ENCODE measurements around the gene GRB14. TPM values are rescaled to one million over a fixed set of nuclear protein-coding genes. Genes with fewer than 3 reads are reported as not detected.

Gene GRB14
- polyA plus RNA-seq, 1 of the 3 experiments (the other 2 are of a cell fraction): 3.9 TPM

DNA sequence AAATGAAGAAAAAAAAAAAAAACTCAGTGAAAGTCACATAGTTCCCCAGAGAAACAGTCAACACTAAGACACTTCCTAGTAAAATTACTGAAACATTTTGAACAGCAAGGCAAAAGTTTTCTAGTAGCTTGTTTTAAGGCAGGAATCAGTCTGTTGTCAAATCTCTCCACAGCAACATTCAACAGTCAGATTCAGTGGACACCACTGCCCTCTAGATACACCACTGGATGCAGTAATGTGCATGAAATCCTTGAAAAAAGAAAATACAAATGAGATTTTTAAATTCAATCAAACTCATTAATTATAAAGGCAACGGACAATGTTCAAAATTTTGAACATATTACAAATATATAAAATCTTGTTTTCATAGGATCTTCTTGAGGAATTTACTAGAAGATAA, 46.4 kb downstream of the GRB14 start:
- Histone ChIP-seq H3K79me2 (ENCODE audit: insufficient read depth) (no peaks in the 10 kb centered on the region), H3K4me2 (no peak overlapping the region), H2AFZ (ENCODE audit: low read depth) (no peak overlapping the region), H3K9me3 (no peaks in the 10 kb centered on the region), H4K20me1 (ENCODE audit: insufficient read depth) (no peaks in the 10 kb centered on the region), H3K27ac (ENCODE audit: low read depth in 2 of 2, low read length in 1 of 2) (no peak overlapping the region), H3K4me3 (ENCODE audit: low read depth in 2 of 2, low read length in 1 of 2) (no peak overlapping the region), H3K9me2 (no peaks in the 10 kb centered on the region), H3F3A (replicated peaks; ENCODE audit: insufficient read depth) (no peaks in the 10 kb centered on the region), H3K9ac (no peak overlapping the region), H3K36me3 (replicated peaks in 1 of 2; ENCODE audit: control insufficient read depth in 1 of 2, insufficient read depth in 2 of 2, low read length in 1 of 2) (peaks cover 0 to 6% of the 10 kb centered on the region in 2 experiments), H3K4me1 (ENCODE audit: control insufficient read depth in 1 of 2, insufficient read depth in 2 of 2, low read depth in 1 of 2, low read length in 1 of 2) (no peaks in the 10 kb centered on the region), H3K27me3 (ENCODE audit: insufficient read depth) (no peaks in the 10 kb centered on the region)
- ChIA-PET POLR2A (no interaction called here), CTCF (interaction anchor here (0.6 to 6.7 kb wide), 3 partner anchors 14 to 1273 kb away, joined by 3 to 44 read pairs (median 3); no protein-coding TSS in a partner anchor)
- no peak for DNase-seq
- 88% methylated on average over 1 of the region's 1 CpG for WGBS (ENCODE audit: low lambda C conversion rate)
- TF ChIP-seq FOXM1 (IDR thresholded peaks at IDR 0.05; ENCODE audit: low read depth): no peak

DNA sequence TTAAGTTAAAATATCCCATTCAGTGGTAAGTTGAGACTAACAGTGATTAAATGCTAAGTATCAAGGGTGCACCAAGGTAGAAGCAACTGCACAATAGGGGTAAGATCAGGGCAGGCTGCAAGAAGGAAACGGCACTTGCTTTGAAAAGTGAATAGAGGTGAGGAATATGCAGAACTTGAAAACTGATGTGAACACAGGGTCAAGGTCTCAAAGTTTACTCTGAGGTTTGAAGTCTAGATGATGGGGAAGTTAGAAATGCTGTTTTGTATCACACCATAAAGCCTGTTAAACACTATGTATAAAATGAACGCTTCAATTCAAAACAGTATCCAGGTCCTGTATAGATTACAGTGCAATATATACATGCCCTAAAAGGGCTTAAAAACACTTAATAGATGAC, 50.8 kb downstream of the GRB14 start:
- Histone ChIP-seq H3K36me3 (replicated peaks in 1 of 2; ENCODE audit: control insufficient read depth in 1 of 2, insufficient read depth in 2 of 2, low read length in 1 of 2) (peaks cover 0 to 6% of the 10 kb centered on the region in 2 experiments), H4K20me1 (ENCODE audit: insufficient read depth) (no peaks in the 10 kb centered on the region), H3K9ac (no peak overlapping the region), H3K4me1 (ENCODE audit: control insufficient read depth in 1 of 2, insufficient read depth in 2 of 2, low read depth in 1 of 2, low read length in 1 of 2) (no peaks in the 10 kb centered on the region), H3K79me2 (ENCODE audit: insufficient read depth) (no peaks in the 10 kb centered on the region), H3F3A (replicated peaks; ENCODE audit: insufficient read depth) (peaks cover 5% of the 10 kb centered on the region), H3K27me3 (ENCODE audit: insufficient read depth) (no peaks in the 10 kb centered on the region), H3K9me2 (no peaks in the 10 kb centered on the region; the same call in 1 of the 2 replicates), H3K4me3 (ENCODE audit: low read depth in 2 of 2, low read length in 1 of 2) (no peak overlapping the region), H3K27ac (ENCODE audit: low read depth in 2 of 2, low read length in 1 of 2) (no peak overlapping the region), H3K4me2 (no peak overlapping the region), H2AFZ (ENCODE audit: low read depth) (no peak overlapping the region), H3K9me3 (no peaks in the 10 kb centered on the region)
- no peak for DNase-seq
- CTCF ChIA-PET: interaction anchor here (1.3 to 6.7 kb wide), 2 partner anchors 10 to 30 kb away, joined by 3 to 44 read pairs; no protein-coding TSS in a partner anchor
- TF ChIP-seq, protein P1, sequence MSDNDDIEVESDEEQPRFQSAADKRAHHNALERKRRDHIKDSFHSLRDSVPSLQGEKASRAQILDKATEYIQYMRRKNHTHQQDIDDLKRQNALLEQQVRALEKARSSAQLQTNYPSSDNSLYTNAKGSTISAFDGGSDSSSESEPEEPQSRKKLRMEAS (IDR thresholded peaks at IDR 0.05; ENCODE audit: low read depth): no peak
- TF ChIP-seq FOSL2 (IDR thresholded peaks at IDR 0.05; ENCODE audit: borderline replicate concordance, low read depth) (no peak), FOXJ3 (CRISPR knock-in tag; IDR thresholded peaks at IDR 0.05) (no peak), TCF12 (IDR thresholded peaks at IDR 0.05) (no peak), NRF1 (IDR thresholded peaks at IDR 0.05; ENCODE audit: low read depth, low read length) (no peak)
- POLR2A ChIA-PET: no interaction called here
- WGBS (ENCODE audit: low lambda C conversion rate): 96% methylated on average over 2 of the region's 2 CpGs

DNA sequence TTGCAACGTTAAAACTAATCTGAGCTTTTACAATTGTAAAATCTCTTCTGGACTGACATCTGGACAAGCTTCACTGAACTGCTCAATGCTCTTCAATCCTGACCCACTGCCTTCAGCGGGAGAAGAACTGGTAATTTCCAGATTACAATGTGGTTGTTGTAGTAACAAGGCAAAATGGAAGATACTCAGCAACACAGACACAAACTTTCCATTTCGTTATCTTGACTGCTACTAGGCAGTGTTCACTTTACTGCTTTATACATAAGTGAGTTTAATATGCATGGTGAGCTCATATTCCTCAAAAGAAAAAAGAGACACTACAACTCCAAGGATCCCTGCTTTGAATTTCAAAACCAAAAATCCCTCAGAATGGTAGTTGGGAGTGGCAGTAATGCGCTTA, 51.9 kb downstream of the GRB14 start:
- H3K4me2 ChIP-seq: no peak overlapping the region
- no peak for DNase-seq
- H4K20me1 ChIP-seq (ENCODE audit: insufficient read depth): no peaks in the 10 kb centered on the region
- H3K27ac ChIP-seq (ENCODE audit: low read depth in 2 of 2, low read length in 1 of 2): no peak overlapping the region
- no peaks in the 10 kb centered on the region for H3K9me3 ChIP-seq
- TF ChIP-seq EZH2phosphoT487 (IDR thresholded peaks at IDR 0.05; ENCODE audit: borderline replicate concordance, low read depth) (no peak), SMC3 (IDR thresholded peaks at IDR 0.05; ENCODE audit: low read depth, low read length) (no peak), RCOR1 (IDR thresholded peaks at IDR 0.05; ENCODE audit: low read length) (no peak), ELF1 (IDR thresholded peaks at IDR 0.05) (no peak), MXI1 (IDR thresholded peaks at IDR 0.05; ENCODE audit: low read depth, low read length) (no peak), RFX5 (IDR thresholded peaks at IDR 0.05; ENCODE audit: low read length) (no peak)
- TF ChIP-seq, protein P2, sequence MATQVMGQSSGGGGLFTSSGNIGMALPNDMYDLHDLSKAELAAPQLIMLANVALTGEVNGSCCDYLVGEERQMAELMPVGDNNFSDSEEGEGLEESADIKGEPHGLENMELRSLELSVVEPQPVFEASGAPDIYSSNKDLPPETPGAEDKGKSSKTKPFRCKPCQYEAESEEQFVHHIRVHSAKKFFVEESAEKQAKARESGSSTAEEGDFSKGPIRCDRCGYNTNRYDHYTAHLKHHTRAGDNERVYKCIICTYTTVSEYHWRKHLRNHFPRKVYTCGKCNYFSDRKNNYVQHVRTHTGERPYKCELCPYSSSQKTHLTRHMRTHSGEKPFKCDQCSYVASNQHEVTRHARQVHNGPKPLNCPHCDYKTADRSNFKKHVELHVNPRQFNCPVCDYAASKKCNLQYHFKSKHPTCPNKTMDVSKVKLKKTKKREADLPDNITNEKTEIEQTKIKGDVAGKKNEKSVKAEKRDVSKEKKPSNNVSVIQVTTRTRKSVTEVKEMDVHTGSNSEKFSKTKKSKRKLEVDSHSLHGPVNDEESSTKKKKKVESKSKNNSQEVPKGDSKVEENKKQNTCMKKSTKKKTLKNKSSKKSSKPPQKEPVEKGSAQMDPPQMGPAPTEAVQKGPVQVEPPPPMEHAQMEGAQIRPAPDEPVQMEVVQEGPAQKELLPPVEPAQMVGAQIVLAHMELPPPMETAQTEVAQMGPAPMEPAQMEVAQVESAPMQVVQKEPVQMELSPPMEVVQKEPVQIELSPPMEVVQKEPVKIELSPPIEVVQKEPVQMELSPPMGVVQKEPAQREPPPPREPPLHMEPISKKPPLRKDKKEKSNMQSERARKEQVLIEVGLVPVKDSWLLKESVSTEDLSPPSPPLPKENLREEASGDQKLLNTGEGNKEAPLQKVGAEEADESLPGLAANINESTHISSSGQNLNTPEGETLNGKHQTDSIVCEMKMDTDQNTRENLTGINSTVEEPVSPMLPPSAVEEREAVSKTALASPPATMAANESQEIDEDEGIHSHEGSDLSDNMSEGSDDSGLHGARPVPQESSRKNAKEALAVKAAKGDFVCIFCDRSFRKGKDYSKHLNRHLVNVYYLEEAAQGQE (IDR thresholded peaks at IDR 0.05; ENCODE audit: low read depth, low read length): no peak
- ChIA-PET POLR2A (no interaction called here), CTCF (interaction anchor here (0.7 to 1.6 kb wide), 3 partner anchors 9 to 32 kb away, joined by 3 to 13 read pairs (median 3); no protein-coding TSS in a partner anchor)
- H3F3A ChIP-seq (replicated peaks; ENCODE audit: insufficient read depth): peaks cover 5% of the 10 kb centered on the region
- H3K27me3 ChIP-seq (ENCODE audit: insufficient read depth): no peaks in the 10 kb centered on the region
- H3K79me2 ChIP-seq (ENCODE audit: insufficient read depth): no peaks in the 10 kb centered on the region
- H3K4me1 ChIP-seq (ENCODE audit: control insufficient read depth in 1 of 2, insufficient read depth in 2 of 2, low read depth in 1 of 2, low read length in 1 of 2): no peaks in the 10 kb centered on the region
- no peak overlapping the region for H3K4me3 ChIP-seq (ENCODE audit: low read depth in 2 of 2, low read length in 1 of 2)
- no peaks in the 10 kb centered on the region; the same call in 1 of the 2 replicates for H3K9me2 ChIP-seq
- H3K36me3 ChIP-seq (replicated peaks in 1 of 2; ENCODE audit: control insufficient read depth in 1 of 2, insufficient read depth in 2 of 2, low read length in 1 of 2): peaks cover 0 to 4% of the 10 kb centered on the region in 2 experiments
- 93% methylated on average over 4 of the region's 4 CpGs for WGBS (ENCODE audit: low lambda C conversion rate)
- no peak overlapping the region; the same call in 1 of the 2 replicates for H2AFZ ChIP-seq (ENCODE audit: low read depth)
- no peak overlapping the region for H3K9ac ChIP-seq

Data from SK-N-SH (cell line).